ENCODE measurements around the gene ARL14EPL.
"Not testable (repeated sequence)": the region's sequence is repeated elsewhere in the genome, so short reads cannot be mapped to it uniquely, and the experiment has no call there.

Gene ARL14EPL

DNA sequence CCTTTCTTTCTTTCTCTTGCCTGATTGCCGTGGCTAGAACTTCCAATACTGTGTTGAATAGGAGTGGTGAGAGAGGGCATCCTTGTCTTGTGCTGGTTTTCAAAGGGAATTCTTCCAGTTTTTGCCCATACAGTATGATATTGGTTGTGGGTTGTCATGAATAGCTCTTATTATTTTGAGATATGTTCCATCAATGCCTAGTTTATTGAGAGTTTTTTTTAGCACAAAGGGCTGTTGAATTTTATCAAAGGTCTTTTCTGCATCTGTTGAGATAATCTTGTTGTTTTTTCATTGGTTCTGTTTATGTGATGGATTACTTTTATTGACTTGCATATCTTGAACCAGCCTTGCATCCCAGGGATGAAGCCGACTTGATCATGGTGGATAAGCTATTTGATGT lies 72.7 kb downstream of the ARL14EPL start:
- H3K9ac ChIP-seq (ENCODE audit: low read length in 5 of 5); H3K9me3 ChIP-seq (ENCODE audit: control insufficient read depth in 5 of 5, low read length in 5 of 5); H3K27ac ChIP-seq (ENCODE audit: low read depth, low read length); H3K4me3 ChIP-seq (ENCODE audit: low read depth in 1 of 5, low read length in 5 of 5); H3K4me1 ChIP-seq (ENCODE audit: control insufficient read depth in 5 of 5, insufficient read depth in 5 of 5, low read length in 5 of 5); H3K27me3 ChIP-seq (ENCODE audit: control insufficient read depth in 5 of 5, insufficient read depth in 4 of 5, low read length in 5 of 5): not testable (repeated sequence)
- H3K36me3 ChIP-seq (ENCODE audit: control insufficient read depth in 5 of 5, insufficient read depth in 5 of 5, low read length in 5 of 5), result peaks cover 3 to 15% (median 9%) of the 10 kb centered on the region in 5 donors
